GM12872 (cell line): ENCODE measurements around the gene MAST4.

ENCODE experiments used
- CTCF ChIP-seq: IDR thresholded peaks from 3 replicates; pipeline ENCODE4 v1.5.1; 2011; ENCODE audit warnings: low read depth, mild to moderate bottlenecking, low read length, moderate library complexity; ENCODE audit not compliant: insufficient read depth

MAST4 gene

DNA sequence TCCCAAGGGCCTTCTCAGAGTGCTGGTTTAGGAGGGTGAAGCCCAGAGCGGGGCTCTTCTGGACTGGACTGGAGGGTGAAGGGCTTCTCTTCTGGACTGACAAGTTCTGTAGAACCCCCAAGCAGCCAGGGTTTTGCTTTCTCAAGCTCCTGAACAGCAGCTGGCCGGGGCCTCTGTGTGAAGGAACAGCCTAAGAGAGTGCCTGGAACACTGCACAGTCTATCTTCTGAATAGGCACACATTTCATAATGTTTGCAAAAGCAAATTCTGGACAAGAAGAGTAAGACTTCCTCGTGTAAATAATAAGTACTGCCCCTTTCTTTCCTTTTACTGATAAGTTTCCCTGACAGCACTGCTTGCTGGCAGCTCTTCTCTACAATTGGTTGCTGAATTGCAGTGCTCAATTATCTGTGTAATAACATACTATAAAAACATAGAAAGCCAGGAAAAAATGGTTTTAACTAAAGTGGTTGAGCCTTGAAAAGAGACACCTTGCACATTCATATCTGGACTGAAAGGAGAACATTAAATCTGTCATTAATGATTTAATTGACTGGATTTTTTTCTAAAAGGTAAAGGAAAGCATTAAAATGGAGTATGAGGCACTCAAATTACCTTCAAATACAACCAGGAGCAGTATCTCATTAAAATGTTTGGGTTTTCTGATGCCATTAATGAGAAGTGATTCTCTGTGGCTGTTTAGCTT is 20.5 kb downstream of the MAST4 start:
- no peak for TF ChIP-seq CTCF

GRCh38 chr5:66617226-66617861 is 21.2 kb downstream of the MAST4 start:
- TF ChIP-seq CTCF, result no peak

- no peak for TF ChIP-seq CTCF
Measured at GRCh38 chr5:66617991-66618768, 22.0 kb downstream of the MAST4 start.

DNA sequence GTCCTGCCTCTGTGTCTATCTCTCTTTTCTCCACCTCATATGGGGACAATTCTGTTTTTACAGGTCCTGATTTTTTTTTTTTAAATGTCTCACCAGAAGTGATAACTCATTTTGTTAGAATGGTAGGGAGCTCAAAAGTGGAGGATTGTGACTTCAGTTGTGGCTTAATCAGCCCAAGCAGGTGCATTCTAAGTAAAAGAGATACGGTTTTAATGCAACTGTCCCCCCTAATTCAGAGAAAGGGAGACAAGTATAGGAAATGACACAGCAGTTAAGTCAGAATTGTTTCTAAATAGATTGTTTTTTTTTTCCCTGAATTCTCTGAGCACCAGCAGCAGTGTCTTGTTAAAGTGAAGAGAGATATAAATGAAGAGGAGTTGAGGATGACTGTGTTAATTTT is 24.5 kb downstream of the MAST4 start:
- no peak for TF ChIP-seq CTCF

DNA sequence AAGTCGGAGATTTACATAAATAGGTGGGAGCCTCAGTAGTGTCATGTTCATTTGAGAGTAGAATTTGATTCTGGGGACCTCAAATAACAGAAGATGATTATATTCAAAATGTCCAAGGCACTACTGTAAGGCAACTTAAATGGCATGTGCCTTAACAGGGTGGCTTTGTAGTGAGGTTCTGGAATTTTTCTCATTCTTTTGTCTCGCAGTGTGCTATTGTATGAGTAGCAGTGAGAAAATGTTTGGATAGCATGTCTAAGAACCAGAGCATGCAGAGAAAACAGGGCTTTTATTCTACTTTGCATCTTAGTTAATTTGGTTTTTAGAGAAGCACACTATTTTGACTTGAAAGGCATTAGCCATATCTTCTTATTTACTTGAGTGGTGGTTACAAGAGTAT is 25.0 kb downstream of the MAST4 start:
- TF ChIP-seq CTCF, result no peak

DNA sequence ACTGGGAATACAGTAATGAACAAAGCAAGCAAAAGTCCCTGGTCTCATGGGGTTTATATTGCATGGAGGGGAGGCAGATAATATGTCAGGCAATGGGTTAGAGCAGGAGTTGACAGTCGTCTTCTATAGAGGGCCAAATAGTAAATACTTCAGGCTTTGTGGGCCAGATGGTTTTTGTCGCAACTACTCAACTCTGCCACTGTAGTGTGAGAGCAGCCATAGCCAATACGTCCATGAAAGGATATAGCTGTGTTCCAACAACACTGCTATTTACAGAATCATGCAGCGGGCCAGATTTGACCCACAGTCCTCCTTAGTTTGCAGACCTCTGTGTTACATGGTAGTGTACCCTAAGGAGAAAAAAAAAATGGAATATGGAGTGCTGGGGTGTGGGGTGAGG is 25.5 kb downstream of the MAST4 start:
- TF ChIP-seq CTCF, result no peak

- TF ChIP-seq CTCF, result no peak
Measured at GRCh38 chr5:66628561-66628960, 32.4 kb downstream of the MAST4 start.
